ENCODE data around the gene RHOB. TPM values are rescaled to one million over a fixed set of nuclear protein-coding genes. Genes with fewer than 3 reads are reported as not detected.
"Not testable (repeated sequence)": the region's sequence is repeated elsewhere in the genome, so short reads cannot be mapped to it uniquely, and the experiment has no call there.

RHOB gene
- 157 TPM for total RNA-seq

- peak; percentile 98 for DNase-seq
These were observed at the start of gene RHOB for GRCh38 chr2:20446917-20447436. RHOB (plus strand) TSS chr2:20447074; CDS start chr2:20447466, 392 bp downstream.

GRCh38 chr2:20397811-20398447 lies 48.9 kb upstream of the RHOB start:
- DNase-seq = no peak

GRCh38 chr2:20398956-20399567 lies 47.8 kb upstream of the RHOB start:
- no peak for DNase-seq

GRCh38 chr2:20400306-20400705 lies 46.6 kb upstream of the RHOB start:
- no peak for DNase-seq

- DNase-seq = no peak
These were observed 45.9 kb upstream of the RHOB start for GRCh38 chr2:20400787-20401488.

- no peak for DNase-seq
These were observed 45.4 kb upstream of the RHOB start for GRCh38 chr2:20401489-20401835.

- no peak for DNase-seq
These were observed 43.0 kb upstream of the RHOB start for GRCh38 chr2:20403774-20404312.

- DNase-seq = no peak
These were observed 41.9 kb upstream of the RHOB start for GRCh38 chr2:20404950-20405349.

- no peak for DNase-seq
These were observed 37.8 kb upstream of the RHOB start for GRCh38 chr2:20409039-20409438.

- DNase-seq = no peak
These were observed 36.2 kb upstream of the RHOB start for GRCh38 chr2:20410556-20411277.

- peak; percentile 45 for DNase-seq
These were observed 35.4 kb upstream of the RHOB start for GRCh38 chr2:20411361-20411894.

- DNase-seq = no peak
These were observed 32.1 kb upstream of the RHOB start for GRCh38 chr2:20414806-20415205.

- DNase-seq = no peak
These were observed 31.4 kb upstream of the RHOB start for GRCh38 chr2:20415511-20415918.

GRCh38 chr2:20416723-20417122 lies 30.2 kb upstream of the RHOB start:
- no peak for DNase-seq

GRCh38 chr2:20417230-20417821 lies 29.5 kb upstream of the RHOB start:
- not testable (repeated sequence) for DNase-seq

- no peak for DNase-seq
These were observed 28.4 kb upstream of the RHOB start for GRCh38 chr2:20418519-20418918.

- peak; percentile 33 for DNase-seq
These were observed 27.8 kb upstream of the RHOB start for GRCh38 chr2:20419007-20419576.

- no peak for DNase-seq
These were observed 27.1 kb upstream of the RHOB start for GRCh38 chr2:20419752-20420151.

- no peak for DNase-seq
These were observed 25.4 kb upstream of the RHOB start for GRCh38 chr2:20421336-20421987.

- DNase-seq = peak; percentile 69
These were observed 24.9 kb upstream of the RHOB start for GRCh38 chr2:20421988-20422370.

Data from skin of body (tissue), 2 donors.